Measurements from ENCODE around the gene CDKN2AIP. TPM values are rescaled to one million over a fixed set of nuclear protein-coding genes. Genes with fewer than 3 reads are reported as not detected.

Gene CDKN2AIP
- total RNA-seq, 1 donor from 2014 or later: 8.5 TPM

DNA sequence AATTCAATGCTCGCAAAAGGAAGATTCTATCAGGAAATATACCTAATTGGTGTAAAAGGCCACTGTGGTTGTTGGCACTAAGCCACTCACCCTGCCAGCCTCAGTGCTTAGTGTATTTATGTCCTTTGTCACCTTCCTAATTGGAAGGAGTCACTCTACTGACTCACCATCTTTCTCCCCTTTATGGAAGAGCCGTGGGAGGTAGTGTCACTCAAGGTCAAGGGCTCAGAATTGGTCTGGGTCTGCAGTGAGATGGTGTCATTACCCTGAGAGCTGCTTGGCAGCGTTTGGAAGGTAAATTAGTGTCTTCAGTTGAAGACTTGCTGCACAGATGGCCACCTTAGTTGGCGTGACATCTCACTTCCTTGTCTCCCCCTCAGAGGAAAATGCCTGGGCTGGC is 41.7 kb upstream of the CDKN2AIP start:
- Histone ChIP-seq H3K27me3 (ENCODE audit: low read depth) (no peaks in the 10 kb centered on the region), H3K4me1 (peaks cover 16% of the 10 kb centered on the region), H3K27ac (replicated peaks) (no peak overlapping the region), H3K4me3 (no peak overlapping the region), H3K36me3 (no peaks in the 10 kb centered on the region), H3K9me3 (replicated peaks) (no peaks in the 10 kb centered on the region)
- intact Hi-C loops (cut with micrococcal nuclease): no loop called here
- TF ChIP-seq, protein P1, sequence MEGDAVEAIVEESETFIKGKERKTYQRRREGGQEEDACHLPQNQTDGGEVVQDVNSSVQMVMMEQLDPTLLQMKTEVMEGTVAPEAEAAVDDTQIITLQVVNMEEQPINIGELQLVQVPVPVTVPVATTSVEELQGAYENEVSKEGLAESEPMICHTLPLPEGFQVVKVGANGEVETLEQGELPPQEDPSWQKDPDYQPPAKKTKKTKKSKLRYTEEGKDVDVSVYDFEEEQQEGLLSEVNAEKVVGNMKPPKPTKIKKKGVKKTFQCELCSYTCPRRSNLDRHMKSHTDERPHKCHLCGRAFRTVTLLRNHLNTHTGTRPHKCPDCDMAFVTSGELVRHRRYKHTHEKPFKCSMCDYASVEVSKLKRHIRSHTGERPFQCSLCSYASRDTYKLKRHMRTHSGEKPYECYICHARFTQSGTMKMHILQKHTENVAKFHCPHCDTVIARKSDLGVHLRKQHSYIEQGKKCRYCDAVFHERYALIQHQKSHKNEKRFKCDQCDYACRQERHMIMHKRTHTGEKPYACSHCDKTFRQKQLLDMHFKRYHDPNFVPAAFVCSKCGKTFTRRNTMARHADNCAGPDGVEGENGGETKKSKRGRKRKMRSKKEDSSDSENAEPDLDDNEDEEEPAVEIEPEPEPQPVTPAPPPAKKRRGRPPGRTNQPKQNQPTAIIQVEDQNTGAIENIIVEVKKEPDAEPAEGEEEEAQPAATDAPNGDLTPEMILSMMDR (IDR thresholded peaks at IDR 0.05; ENCODE audit: borderline replicate concordance): no peak
- no peak for DNase-seq

DNA sequence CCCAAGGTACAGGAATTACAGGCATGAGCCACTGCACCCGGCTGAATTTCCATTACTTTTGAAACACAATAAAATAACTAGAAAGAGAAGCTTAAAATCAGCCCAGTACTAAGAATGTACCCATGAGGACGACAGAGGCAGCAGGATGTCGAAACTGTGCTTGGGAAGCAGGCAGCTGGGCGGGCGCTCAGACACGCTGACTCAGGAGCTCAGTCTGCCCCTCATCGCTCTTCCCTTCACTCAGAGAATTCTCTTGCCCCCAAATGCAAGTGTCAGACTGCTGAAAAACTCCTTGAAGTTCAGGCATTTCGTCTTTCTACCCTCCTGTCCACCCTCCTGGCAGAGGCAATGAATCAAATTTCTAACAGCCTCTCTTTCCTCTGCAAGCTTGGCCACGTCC is 41.0 kb upstream of the CDKN2AIP start:
- TF ChIP-seq, protein P1 (IDR thresholded peaks at IDR 0.05; ENCODE audit: borderline replicate concordance): no peak
- H3K4me3 ChIP-seq: no peak overlapping the region
- no peak for DNase-seq
- no peak overlapping the region for H3K27ac ChIP-seq (replicated peaks)
- H3K9me3 ChIP-seq (replicated peaks): no peaks in the 10 kb centered on the region
- intact Hi-C loops (cut with micrococcal nuclease): no loop called here
- H3K4me1 ChIP-seq: peaks cover 10% of the 10 kb centered on the region
- no peaks in the 10 kb centered on the region for H3K36me3 ChIP-seq
- H3K27me3 ChIP-seq (ENCODE audit: low read depth): no peaks in the 10 kb centered on the region

DNA sequence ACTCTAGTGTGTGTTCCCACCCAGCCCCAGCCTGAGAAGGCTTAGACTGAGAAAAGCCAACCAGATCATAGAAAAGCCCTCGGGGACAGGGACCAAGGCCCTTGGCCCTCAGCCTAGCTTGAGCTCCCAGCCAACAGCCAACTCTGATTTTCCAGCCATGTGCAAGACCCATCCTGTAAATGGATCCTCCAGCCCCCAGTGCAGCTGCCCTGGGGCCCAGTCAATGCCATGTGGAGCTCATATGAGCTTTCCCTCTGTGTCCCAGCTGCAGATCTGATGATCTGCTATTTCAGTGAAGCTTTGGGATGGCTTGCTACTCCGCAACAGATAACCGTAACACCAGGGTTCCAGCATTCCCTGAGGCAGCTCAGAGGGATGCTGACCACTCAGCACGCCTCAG is 40.5 kb upstream of the CDKN2AIP start:
- no peak overlapping the region for H3K27ac ChIP-seq (replicated peaks)
- no peak for DNase-seq
- TF ChIP-seq, protein P1 (IDR thresholded peaks at IDR 0.05; ENCODE audit: borderline replicate concordance): no peak
- H3K4me1 ChIP-seq: peaks cover 7% of the 10 kb centered on the region
- intact Hi-C loops (cut with micrococcal nuclease): no loop called here
- no peaks in the 10 kb centered on the region for H3K36me3 ChIP-seq
- no peaks in the 10 kb centered on the region for H3K27me3 ChIP-seq (ENCODE audit: low read depth)
- no peaks in the 10 kb centered on the region for H3K9me3 ChIP-seq (replicated peaks)
- H3K4me3 ChIP-seq: no peak overlapping the region

DNA sequence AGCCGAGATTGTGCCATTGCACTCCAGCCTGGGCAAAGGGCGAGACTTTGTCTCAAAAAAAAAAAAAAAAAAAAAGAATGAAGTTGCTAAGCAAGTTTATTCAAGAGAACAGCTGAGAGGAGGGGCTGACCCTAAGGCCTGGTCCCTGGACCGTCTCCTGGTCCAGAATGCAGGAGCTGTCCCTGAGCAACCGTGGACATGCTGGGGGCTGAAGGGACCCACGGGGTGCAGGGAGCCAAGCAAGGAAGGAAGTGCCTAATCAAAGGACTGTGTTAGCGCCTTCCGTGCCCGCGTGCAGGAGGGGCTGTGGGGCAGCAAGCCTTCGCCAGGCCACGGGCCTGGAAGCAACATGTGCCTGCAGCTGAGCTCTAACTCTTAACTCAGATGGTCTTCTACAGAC is 39.1 kb upstream of the CDKN2AIP start:
- TF ChIP-seq, protein P1 (IDR thresholded peaks at IDR 0.05; ENCODE audit: borderline replicate concordance): no peak
- no peaks in the 10 kb centered on the region for H3K27me3 ChIP-seq (ENCODE audit: low read depth)
- intact Hi-C loops (cut with micrococcal nuclease): no loop called here
- H3K4me1 ChIP-seq: peaks cover 7% of the 10 kb centered on the region
- no peak overlapping the region for H3K27ac ChIP-seq (replicated peaks)
- H3K9me3 ChIP-seq (replicated peaks): no peaks in the 10 kb centered on the region
- DNase-seq: no peak
- H3K4me3 ChIP-seq: no peak overlapping the region
- H3K36me3 ChIP-seq: no peaks in the 10 kb centered on the region

DNA sequence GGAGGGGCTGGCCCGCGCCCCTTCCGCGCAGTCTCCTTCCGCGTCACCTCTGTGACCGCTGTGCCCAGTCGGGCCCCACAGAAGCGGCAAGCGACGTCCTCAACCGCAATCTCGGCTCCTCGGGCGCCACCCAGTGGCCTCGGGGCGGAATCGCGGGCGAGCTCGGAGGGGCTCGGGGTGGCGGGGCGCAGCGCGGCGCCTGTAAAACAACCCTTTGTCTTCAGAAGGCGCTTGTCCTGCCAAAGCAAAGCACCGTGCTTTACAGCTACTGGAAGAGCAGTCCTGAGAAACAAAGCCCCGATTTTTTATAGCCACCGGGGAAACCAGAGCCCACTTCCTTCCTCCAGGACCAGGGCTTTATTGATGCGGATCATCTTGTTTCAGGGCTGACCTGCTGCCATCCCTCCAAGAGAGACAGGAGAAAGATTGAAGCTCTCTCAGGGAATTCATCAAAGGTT is 37.3 kb upstream of the CDKN2AIP start:
- peak; percentile 83 for DNase-seq
- Histone ChIP-seq H3K4me1 (peaks cover 7% of the 10 kb centered on the region), H3K36me3 (no peaks in the 10 kb centered on the region), H3K9me3 (replicated peaks) (no peaks in the 10 kb centered on the region), H3K27ac (replicated peaks) (peak overlapping the region; percentile 56), H3K27me3 (ENCODE audit: low read depth) (no peaks in the 10 kb centered on the region), H3K4me3 (peak overlapping the region; percentile 62)
- intact Hi-C loops (cut with micrococcal nuclease): no loop called here
- TF ChIP-seq, protein P1 (IDR thresholded peaks at IDR 0.05; ENCODE audit: borderline replicate concordance): peak; percentile 97
